ENCODE measurements around the gene RBM15B.

GRCh38 chr3:51382947-51383578 lies 8.0 kb upstream of the RBM15B start:
- no peak for TF ChIP-seq CTCF (IDR thresholded peaks at IDR 0.05; ENCODE audit: insufficient read depth, low read depth, low read length)
- no peak for TF ChIP-seq EZH2 (IDR thresholded peaks at IDR 0.05; ENCODE audit: insufficient read depth, low read length)

Data from astrocyte (in vitro differentiated cells and primary cell).